SH-SY5Y (cell line): ENCODE data around the gene PAK6.

ENCODE experiments used
- GATA2 ChIP-seq: IDR thresholded peaks from 2 replicates; pipeline ENCODE4 v1.6.1; 2011; ENCODE audit warnings: mild to moderate bottlenecking, low read depth, low read length
- GATA3 ChIP-seq: IDR thresholded peaks from 2 replicates; pipeline ENCODE4 v1.6.1; 2011; ENCODE audit warnings: low read depth, mild to moderate bottlenecking, low read length, moderate library complexity

Gene PAK6

DNA sequence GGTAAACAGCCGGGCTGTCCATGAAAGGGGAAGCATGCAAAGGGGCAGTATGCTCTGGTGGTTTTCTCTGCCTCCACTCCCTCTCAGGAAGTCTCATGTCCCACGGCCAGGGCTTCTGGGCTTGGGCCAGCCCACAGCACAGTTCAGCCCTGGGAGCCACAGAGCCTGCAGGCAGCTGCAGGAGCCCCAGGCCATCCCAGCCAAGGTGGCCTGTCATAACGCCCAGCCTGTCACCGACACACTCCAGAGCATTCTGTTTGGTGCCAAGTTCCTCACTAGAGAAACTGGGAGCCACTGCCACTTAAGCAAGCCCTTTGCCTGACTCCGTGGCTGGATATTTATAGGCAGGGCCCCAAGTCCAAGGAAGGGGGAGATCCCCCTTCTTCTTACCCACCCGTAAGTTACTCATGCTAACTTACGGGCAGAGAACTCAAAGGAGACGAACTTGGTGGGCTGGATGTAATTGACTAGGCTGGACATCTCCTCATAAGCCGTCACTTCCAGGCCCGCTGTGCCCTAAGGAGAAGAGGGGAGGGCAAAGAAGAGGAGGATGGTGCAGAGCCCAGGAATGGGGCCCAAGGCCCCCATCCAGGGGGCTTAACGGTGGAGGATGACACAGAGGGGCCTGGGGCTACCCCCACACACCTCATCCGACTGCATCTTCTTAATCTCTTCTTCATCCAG, 57.2 kb downstream of the PAK6 start:
- TF ChIP-seq GATA2 (no peak), GATA3 (no peak)

GRCh38 chr15:40296561-40297230, 57.8 kb downstream of the PAK6 start:
- TF ChIP-seq GATA3, result no peak
- TF ChIP-seq GATA2, result no peak

- TF ChIP-seq GATA2, result no peak
- no peak for TF ChIP-seq GATA3
These were observed 58.5 kb downstream of the PAK6 start for GRCh38 chr15:40297356-40297755.

GRCh38 chr15:40298216-40298935, 59.5 kb downstream of the PAK6 start:
- no peak for TF ChIP-seq GATA2
- no peak for TF ChIP-seq GATA3

GRCh38 chr15:40300367-40300766, 61.5 kb downstream of the PAK6 start:
- TF ChIP-seq GATA2, result no peak
- no peak for TF ChIP-seq GATA3

DNA sequence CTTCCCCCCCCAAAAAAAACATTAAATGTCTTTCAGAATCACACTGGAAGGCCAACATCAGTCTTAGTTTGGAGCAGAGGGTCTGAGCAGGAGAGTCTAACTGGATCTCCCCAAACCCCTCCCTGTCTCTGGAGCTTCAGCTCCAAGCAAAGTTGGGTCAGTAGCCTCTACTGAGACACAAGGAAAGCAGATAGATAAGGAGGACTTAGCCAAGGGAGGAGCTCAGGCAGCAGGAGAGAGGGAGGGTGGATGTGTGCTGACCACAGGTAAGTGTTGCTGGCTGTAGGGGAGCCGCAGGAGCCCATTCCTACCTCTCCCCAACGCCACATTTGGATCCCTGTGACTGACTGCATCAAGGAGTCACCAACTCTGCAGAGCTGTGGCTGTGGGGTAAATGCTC, 61.9 kb downstream of the PAK6 start:
- TF ChIP-seq GATA2 (no peak), GATA3 (no peak)

DNA sequence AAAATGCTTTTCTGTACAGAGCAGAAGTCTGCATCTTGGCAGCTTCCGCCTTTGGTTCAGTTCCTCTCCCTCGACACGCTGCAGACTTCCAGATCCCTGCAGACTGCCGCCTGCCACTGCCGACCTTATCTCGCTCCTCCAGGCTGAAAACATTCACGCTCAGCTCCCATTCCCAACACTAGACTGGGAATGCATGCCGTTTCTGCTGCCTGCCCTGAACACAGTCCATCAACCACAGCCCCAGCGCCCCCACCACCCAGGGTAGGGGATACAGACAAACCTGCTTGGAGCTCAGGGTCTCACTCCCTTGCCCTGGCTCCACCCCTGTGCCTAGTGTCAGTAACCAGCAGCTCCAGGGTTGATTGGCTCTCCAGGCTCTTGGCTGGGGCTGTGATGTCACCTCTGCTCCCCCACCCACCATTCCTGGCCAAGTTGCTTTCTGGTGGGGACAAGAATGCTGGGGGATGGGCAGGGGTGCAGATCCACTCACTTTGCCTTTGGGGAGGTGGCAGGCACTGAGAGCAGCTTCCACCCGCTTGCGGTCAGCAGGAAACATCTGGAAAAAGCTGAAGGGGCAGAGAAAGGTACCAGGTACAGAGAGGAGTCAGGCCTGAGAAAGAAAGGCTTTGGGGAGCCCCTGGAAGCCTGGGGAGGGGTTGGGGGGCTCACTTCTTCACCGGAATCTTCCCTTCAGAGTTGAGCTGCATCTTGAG, 62.8 kb downstream of the PAK6 start:
- no peak for TF ChIP-seq GATA3
- peak; percentile 78 for TF ChIP-seq GATA2

DNA sequence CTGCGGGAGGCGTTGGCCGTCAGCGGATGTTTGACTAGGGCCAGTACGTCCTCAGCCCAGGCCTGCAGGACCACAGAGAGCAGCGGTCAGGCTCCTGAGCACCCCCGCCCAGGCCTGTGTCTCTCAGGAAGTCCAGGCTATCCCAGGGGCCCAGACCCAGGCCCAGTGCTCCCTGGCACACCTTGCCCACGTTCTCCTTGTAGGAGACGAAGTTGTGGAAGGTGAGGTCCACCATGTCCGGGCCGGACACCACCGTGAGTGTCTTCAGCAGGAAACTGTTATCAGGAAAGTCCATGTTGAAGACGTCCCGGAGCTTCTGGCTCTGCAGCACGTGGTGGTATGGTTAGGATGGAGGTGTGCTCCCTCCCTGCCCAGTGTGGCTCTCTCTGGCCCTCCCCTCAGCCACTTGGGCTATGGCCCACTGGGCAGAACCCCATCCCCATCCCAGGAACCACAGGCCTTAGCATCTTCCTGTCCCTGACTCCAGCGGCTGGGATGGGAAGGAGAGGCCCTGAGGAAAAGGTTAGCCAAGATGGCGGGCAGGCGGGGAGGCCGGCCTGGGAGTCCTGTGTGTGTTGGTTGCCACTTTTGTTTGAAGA, 63.5 kb downstream of the PAK6 start:
- no peak for TF ChIP-seq GATA3
- TF ChIP-seq GATA2, result no peak

DNA sequence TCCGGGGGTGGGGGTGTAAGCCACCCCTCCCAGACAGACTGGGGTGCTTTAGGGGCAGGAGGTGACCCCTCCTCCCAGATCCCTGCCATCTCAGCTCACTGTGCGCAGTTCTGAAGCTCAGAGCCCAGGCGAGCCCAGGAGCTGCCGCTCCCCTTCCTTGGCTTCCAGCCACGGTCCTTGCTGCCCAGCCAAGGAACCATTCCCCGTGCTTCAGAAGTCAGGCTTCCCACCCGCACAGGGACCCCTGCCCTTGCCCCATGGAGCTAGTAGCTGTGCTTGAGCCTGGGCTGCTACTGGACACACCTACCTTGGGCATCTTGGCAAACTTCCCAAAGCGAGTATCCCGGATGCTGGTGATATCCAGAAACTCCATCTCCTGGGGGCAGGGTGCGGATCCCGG, 64.1 kb downstream of the PAK6 start:
- TF ChIP-seq GATA2 (no peak), GATA3 (no peak)

DNA sequence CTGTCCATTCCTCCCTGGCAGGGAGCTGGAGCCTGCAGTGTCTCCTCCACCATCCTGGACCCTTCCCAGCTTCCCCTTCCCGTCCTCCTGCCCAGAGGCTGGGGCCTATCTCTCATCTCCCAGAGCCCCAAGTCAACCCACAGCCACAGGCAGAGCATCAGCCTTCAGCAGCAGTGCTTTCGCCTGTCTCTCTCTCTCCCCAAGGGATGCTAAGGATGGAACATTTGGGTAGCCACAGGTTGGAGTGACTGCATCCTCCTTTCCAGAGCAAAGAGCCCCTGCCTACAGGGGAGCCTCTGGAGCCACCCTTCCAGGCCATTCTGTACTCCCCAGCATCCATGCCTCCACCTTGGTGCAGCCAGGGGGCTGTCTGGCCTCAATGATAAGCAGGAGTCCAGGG, 64.7 kb downstream of the PAK6 start:
- TF ChIP-seq GATA3, result no peak
- TF ChIP-seq GATA2, result no peak

DNA sequence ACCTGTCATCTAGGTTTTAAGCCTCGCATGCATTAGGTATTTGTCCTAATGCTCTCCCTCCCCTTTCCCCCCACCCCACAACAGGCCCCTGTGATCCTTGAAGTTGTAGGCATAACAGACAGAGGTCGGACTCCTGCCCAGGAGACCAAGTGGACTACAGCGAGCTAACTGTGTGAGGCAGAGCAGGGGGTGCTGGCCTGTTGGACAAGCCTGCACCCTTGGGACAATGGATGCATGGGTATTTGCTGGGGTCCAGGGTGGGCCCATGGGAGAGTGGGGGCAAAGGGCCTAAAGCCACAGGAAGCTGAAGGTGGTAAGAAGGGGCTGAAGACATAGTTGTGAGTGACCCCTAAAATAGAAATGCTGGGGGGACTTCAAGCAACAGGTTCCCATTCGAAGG, 66.4 kb downstream of the PAK6 start:
- TF ChIP-seq GATA3 (no peak), GATA2 (no peak)

DNA sequence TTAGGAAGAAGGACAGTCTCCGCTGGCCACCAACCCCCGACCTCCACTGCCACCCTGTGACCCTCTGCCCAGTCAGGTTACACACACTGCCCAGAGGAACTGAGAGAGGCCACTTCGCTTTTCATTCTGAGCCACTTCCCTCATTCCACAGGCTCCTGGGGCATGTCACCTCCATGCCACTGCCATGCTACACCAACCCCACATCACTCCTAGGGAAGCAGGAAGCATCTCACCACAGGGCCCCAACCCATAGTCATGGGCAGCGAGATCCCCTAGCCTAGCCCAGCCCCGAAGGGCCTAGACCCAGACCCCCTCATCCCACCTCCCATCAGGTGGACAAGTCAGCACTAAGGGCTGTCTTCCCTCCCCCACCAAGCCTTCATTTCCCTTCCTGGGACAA, 67.5 kb downstream of the PAK6 start:
- TF ChIP-seq GATA2 (no peak), GATA3 (no peak)

DNA sequence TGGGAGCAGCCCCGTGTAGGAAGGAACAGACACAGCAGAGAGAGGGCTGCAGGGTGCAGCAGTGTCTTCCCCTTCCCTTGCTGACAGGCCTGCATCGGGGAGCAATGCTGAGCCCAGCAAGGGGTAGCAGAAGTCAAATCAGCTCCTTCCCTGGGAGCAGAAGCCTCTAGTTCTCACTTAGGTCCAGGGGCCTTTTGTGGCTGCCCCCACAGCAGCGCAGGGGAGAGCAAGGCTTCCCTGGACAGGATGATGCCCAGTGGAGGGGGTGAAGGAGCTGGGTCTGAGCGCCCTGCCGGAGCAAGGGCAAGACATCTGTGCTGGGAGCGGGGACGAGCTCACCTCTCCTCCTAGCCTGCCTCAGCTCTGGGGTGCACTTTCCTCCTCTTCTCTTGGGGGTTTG, 68.0 kb downstream of the PAK6 start:
- no peak for TF ChIP-seq GATA2
- TF ChIP-seq GATA3, result no peak

GRCh38 chr15:40307421-40308211, 68.8 kb downstream of the PAK6 start, which contains the start of gene PLCB2:
Gene PLCB2 (minus strand): TSS chr15:40307935. CDS start chr15:40307672, 263 bp downstream.
- TF ChIP-seq GATA3 (no peak), GATA2 (no peak)
